HG03457 (cell line): Measurements from ENCODE around the gene C19orf47.
A peak's percentile ranks its signal among the peaks of the same experiment; 100 is the strongest.

Experiments
- ATAC-seq: cut with Tn5 transposase; IDR thresholded peaks from one replicate; pipeline ENCODE4 v1.9.1; 2021; ENCODE audit warnings: moderate number of reproducible peaks; ENCODE audit not compliant: unreplicated experiment

The C19orf47 gene, protein sequence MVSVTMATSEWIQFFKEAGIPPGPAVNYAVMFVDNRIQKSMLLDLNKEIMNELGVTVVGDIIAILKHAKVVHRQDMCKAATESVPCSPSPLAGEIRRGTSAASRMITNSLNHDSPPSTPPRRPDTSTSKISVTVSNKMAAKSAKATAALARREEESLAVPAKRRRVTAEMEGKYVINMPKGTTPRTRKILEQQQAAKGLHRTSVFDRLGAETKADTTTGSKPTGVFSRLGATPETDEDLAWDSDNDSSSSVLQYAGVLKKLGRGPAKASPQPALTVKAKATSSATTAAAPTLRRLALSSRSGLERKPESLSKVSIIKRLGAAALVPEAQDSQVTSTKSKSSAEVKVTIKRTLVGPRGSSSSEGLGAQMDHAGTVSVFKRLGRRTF

DNA sequence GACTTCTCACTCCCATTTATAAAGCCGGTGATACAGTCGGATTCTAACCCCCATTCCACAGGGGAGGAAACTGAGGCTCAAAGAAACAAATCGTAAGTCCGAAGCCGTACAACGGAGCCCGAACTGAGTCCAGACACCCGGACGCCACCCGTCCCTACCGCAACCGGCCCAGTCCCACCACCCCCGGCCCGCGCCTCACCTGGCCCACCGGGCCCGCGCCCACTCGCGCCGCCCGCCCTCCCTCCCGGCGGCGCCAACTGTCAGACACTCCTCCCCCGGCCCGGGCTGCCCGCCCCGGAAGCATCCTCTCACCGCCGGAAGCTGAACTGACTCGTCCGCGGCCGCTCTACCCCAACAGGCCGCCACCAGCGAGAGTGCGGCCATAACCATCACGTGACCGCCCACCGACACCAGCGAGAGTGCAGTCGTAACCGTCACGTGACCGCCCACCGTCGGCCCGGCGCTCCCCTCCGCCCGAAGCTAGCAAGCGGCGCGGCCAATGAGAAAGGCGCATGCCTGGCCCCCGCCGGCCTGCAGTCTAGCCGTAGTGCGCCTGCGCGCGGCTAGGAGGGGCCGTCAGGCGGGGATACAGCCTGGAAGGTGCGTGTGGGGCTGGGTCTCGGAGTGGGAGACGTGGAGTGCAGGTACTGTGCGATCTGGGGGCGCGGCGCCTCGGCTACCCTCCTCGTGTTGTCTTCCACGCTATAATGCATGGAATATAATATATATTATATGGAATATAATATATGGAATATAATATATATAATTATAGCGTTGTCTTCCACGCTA is at the start of gene C19orf47, which contains the start of gene PLD3:
Gene C19orf47 (minus strand): TSS at position 273 of the 789 bp plus-strand sequence. CDS start 6,540 bp downstream, outside the sequence.
Gene PLD3 (plus strand): TSS at position 571 of the 789 bp plus-strand sequence. CDS start 17,789 bp downstream, outside the sequence.
- peak; percentile 86 for ATAC-seq

DNA sequence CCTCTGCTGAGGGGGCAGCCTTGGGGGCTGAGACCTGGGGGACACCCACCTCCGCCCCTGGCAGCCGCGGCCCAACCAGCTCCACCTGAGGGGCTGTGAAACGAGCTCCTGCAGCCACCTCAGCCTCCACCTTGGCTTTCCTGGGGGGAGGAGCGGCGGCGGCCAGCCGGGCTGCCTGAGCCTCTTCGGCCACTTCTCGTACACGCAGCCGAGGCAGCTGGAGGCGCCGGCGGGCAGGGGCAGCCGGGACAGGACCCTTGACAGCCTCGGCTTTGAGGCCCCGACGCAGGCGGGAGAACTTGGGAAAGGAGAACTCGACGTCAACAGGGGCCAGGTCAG is 49.3 kb upstream of the C19orf47 start:
- ATAC-seq: no peak

DNA sequence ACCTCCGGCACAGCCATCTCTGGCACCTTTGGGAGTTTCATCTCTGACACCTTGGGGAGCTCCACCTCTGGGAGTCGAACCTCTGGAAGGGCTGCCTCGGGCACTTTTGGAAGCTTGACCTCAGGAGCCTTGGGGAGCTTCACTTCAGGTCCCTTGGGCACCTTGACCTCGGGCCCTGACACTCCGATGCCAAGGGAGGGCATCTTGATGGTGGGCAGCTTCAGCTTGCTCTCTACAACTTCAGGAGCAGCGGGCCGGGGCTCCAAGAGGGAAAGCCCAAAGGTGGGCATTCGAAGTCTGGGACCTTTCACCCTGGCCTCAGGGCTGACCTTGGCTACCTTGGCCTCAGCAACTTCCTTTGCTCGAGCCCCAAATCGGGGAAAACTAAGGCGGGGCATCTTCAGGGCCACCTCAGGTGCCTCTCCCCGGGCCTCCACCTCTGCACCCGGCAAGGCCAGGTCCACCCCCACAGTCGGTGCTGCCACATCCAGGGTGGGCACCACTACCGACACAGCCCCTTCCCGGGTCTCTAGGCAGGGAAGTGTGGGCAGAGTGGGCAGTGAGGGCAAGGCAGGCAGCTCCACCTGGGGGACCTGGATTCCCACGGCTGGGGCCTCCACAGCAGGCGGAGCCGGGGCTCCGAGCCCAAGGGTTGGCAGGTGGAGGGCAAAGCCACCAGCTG is 48.8 kb upstream of the C19orf47 start:
- no peak for ATAC-seq

DNA sequence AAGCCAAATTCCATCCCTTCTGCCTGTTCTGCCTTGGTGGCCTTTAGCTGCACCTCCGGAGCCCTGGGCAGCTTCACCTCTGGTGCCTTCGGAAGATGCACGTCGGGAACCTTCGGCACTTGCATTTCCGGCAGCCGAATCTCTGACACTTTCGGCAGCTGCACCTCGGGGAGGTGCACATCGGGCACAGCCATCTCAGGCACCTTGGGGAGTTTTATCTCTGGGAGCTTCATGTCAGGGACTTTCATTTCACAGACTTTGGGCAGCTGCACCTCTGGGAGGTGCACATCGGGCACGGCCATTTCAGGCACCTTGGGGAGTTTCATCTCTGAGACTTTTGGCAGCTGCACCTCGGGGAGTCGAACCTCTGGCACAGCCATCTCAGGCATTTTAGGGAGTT is 47.8 kb upstream of the C19orf47 start:
- no peak for ATAC-seq

DNA sequence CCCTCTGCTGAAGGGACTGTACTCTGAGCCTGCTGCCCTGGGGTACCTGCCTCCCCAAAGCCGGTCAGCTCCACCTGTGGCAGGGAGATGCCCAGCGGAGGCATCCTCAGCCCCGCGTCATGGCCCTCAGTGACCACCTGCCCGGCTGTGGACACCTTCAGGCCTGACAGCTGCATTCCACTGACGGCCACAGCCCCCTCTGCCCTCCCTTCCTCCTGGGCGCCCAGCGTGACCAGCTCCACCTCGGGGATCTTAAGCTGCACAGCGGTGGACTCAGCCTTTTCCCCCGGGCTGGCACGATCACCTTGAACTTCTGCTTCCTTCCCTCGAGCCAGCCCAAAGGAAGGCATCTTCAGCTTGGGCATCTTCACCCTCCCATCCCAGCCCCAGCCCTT is 46.6 kb upstream of the C19orf47 start:
- no peak for ATAC-seq

DNA sequence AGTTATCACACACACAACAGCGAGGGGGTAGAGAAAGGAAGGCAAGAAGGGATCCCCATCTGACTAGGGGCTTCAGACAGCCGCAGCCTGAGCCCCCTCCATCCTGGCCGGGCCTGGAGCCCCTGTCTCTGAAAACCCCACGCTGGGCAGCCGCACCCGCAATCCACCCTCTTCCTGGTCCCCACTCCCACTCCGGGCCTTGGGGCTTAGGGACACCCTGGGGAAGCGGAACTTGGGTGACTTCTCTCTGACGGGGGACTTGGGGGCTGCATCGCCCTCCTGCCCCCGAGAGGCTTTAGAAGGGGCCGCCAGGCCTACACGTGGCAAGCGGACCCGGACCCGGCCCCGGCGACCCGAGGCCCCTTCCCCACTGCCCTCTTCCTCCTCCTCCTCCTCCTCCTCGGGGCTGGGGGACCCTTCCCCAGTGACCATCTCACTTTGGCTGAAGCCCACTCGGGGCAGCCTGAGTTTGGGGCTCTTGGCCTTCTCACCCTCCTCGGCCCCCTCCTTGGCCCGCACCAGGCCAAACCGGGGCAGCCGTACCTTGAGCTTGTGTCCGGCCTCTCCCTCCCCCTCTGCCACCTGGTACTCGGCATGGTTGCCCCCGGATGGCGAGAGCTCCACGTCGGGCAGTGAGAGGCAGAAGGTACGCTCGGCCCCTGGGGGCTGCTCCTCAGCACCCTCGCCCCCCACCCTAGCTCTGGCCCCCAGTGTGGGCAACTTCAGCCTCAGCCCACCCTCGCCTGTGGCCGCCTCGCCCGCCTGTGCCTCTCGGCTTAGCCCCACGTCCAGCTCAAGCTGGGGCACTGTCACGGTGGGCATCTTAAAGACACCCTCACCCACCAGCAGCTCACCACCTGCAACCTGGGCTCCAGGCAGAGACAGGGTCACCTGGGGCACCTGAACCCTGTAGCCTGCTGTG is 46.0 kb upstream of the C19orf47 start:
- no peak for ATAC-seq

DNA sequence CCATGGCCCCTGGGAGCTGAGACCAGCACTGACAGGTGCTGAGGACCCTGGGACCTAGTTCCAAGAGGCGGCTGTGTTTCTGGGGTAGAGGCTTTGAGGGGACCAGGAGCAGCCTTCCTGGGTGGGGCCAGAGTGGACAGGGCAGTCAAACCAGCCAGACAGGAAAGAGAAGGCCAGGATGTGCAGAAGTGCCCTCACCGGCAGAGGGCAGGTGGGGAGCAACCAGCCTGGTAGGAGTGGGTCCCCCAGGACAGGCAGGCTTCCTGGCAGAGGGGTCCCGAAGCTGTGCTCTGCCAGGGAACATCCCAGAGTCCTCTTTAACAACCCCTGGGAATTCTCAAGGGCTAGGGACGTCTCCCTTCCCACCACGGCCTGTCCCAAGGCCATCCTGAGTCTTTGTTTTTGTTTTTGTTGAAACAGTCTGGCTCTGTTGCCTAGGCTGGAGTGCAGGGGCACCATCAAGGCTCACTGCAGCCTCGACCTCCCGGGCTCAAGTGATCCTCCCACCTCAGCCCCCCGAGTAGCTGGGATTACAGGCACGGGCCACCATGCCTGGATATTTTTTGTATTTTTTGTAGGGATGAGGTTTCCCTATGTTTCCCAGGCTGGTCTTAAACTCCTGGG is 44.8 kb upstream of the C19orf47 start:
- no peak for ATAC-seq

DNA sequence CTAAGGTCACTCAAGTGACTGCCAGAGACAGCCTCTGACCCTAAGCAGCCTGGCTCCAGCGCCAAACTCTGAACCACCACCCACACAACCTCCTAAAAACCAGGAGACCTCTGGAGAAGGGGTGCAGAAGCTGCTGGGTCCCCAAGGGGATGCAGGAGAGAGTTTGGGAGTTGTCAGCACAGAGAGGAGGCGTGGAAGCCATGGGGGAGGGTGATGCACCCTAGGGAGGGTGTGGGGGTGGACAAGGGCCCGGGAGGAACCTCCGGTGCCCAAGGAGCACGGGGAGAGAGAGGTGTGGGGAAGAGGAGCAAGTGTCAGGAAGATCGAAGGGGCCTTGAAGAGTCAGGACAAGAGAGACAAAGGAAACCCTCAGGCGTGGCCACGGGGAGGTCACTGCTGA is 43.9 kb upstream of the C19orf47 start:
- no peak for ATAC-seq

DNA sequence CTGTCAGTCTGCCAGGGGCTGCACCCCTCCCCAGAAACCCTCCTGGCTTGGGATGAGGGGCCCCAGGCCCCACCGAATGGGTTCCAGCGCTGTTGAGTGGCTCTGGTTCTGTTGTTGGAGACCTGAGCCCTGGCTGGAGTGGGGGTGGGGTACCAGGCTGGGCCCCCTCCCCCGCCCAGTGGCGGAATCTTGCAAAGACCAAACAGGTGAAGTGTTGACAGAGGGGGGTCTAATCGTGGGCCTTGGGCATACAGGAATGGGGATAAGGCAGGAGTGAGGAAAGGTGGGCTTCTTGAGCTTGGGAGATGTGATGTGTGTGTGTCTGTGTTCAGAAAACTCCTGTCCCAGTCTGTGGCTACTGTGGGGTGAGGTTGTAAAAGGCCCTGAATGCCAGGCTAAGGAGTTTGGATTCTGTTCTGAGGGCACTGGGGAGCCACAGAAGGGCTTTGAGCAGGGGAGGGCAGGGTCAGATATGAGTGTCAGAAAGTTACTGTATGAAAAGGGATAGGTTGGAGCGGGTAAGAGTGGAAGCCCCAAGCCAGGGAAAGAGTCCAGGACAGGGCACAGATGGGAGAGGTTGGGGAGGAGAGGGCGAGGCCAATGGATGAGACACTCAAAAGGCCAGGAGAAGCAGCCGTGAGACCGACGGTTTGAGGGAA is 42.0 kb upstream of the C19orf47 start, which contains the start of gene HIPK4:
Gene HIPK4 (minus strand): TSS at position 98 of the 659 bp plus-strand sequence. CDS start 279 bp downstream, outside the sequence.
- no peak for ATAC-seq

DNA sequence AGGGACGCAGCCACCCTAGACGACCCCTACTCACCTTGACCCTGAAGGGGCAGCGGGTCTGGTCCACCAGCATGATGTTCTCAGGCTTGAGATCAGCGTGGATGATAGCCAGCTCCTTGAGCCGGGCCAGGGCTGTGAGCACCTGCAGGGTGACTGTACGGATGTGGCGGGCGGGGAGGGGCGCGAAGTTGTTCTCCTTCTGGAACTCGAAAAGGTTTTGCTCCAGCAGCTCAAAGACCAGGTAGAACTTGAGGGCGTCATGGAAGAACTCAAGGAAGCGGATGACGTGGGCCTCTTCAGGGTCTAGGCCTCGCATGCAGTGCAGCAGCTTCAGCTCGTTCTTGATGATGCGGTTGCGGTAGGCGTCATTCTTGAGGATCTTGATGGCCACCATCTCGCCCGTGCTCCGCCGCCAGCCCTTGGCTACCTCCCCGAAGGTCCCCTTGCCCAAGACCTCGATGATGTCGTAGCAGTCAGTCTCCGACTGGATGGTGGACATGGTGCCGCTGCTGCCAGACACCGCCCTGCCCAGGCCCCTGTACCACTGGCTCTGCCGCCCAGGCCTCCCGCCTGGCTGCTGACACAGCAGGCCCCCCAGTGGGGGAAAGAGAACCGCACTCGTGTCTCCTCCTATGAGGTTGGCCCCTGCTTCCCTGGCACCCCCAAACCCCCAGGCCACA is 41.3 kb upstream of the C19orf47 start:
- ATAC-seq: no peak

DNA sequence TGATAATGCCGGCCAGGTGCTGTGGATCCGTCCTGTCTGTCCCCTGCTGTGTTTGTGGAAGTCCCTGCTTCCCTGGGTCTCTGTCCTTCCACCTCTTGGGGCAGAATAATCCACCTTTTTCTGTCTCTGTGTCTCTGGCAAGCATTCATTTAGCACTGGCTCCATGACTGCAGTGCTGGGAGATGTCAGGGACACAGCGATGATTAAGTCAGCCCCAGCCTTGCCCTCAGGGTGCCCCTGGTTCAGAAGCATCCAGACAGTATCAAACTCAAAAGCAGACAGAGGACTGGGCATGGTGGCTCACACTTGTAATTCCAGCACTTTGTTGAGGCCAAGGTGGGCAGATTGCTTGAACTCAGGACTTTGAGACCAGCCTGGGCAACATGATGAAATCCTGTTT is 40.3 kb upstream of the C19orf47 start:
- no peak for ATAC-seq

DNA sequence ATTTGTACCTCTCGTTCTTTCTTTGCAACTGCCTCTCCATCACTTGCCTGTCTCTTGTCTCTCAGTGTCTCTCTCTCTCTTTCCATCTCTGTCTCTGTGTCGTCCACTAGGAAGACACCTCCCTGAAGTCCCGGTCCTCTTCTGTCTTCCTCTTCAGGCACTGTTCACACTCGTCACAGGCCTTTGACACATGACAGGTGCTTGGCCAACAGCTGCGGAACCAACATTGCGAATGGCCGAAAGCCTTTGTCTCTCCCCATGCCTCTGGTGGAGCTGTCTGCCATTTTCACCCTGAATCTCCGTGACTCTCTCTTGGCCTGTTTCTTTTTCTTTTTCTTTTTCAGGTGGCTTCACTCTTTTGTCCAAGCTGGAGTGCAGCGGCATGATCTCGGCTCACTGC is 39.0 kb upstream of the C19orf47 start:
- ATAC-seq: no peak

DNA sequence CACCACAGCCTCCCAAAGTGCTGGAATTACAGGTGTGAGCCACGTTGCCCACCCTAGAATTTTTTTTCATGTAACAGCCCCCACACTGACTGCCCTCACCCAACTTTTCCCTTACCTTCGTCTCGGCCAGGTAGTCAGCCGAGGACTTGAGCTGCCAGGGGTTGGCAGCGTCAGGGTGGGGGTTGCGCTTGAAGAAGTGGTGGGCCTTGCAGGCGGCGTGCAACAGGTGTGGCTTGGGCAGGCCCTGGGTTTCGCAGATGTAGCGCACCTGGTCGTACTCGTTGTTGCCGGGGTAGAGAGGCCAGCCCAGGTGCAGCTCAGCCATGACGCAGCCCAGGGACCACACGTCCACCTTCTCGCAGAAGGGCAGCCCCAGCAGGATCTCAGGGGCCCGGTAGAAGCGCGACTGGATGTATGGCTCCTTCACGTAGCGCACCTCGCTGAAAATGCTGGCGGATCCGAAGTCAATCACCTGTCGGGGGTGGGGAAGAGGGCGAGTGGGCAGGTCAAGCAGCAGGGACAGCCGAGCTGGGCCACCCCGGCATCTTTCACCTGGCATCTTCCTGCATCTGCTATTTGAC is 35.6 kb upstream of the C19orf47 start:
- ATAC-seq: no peak

DNA sequence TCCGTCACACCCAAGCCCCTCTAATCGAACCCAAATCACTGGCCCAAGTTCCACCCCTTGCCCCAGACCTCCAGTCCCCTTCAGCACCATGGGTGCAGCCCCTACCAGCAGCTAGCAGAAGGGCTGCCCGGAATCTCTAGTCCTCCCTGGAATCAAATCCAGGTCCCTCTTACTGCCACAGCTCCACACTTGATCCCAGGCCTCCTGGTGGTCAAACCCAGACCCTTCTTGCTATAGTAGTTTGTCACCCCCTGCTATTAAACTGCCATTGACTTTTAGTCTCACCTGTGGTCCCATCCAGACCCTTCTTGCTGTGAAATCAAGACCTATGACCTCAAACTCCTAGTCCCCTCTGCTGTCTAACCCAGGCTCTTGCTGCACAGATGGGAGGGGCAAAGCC is 33.1 kb upstream of the C19orf47 start:
- ATAC-seq: no peak

DNA sequence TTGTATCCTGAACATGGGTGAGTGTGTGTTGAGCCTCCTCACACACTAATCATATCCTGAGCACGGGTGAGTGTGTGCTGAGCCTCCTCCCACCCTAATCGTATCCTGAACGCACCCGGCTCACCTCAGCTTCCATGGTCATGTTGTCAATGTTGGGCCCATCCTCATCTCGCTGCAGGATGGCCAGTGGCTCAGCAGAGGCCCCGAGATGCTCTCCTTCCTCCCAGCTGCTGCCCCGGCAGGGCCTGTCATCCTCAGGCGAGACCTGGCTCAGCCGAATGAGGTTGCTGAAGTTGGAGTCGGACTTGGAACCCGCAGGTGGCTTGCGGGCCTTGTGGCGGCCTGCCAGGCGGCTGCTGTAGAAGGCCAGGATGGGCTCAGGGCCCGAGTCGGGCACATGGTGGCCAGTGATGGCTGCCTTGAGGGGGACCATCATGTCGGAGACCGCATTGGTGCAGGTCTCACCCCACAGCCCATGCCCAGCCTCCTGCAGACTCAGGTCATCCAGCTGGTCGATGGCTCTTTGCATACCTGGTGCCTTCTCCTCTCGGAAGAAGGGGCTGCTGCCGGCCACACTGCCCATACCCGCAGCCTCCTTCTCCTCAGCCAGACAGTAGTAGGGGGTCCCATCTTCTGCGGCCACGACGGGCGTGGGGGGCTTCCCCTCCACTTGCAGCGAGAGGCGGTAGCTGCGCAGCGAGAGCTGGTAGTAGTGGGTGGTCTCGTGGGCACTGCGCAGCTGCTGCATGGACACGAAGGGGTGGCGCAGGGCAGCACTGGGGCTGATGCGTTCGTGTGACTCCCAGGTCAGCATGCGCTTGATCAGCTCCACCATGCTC is 32.2 kb upstream of the C19orf47 start:
- ATAC-seq: no peak

DNA sequence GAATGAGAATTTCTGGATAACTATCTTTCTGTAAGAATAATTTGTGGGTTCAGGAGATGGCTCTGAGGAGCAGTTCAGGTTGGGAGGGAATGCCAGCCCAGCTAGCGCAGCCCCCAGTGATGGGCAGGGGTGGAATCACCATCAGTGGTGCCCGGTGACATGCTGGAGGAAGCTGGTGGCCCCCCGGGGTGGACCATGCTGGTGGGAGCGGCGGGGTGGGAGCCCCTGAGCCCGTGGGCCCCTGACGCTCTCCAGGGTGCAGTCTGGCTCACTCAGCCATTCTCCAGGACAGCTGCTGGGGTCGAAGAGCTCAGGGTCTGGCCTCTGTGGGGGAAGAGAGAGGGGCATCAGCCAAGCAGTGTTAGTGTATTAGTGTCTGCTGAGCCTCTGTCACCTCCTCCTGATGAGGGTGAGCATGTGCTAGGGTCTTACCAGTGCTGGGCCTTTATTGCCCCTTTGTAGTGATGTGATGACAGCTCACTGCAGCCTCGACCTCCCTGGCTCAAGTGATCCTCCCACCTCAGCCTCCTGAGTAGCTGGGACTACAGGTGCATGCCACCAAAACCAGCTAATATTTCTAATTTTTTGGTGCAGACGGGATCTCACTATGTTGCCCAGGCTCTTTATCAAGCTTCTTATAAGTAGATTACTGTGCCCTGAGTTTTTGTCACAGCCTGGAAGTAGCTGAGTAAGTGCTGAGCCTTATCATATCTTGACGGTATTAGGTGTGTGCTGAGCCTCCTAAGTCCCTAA is 31.4 kb upstream of the C19orf47 start:
- no peak for ATAC-seq

DNA sequence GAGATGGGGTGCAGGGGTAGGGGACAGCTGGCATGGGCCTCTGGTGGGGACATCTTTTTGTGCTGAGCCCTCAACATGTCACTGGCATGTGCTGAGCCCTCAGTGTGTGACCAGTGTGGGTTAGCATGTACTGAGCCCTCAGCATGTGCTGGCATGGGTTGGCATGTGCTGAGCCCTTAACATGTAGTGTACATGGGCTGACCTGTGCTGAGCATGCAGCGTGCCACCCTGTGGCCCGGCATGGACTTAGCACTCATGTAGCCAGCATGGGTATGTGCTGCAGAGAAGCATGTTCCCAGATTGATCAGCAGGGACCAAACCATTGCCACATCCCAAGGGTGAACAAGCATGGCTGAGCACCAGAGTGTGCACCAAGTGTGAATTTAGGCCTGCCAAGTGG is 30.3 kb upstream of the C19orf47 start:
- no peak for ATAC-seq
